HCT116 (cell line): ENCODE measurements around the gene SNIP1. TPM values are rescaled to one million over a fixed set of nuclear protein-coding genes. Genes with fewer than 3 reads are reported as not detected.

Experiments
- ATAC-seq: fragments of 200-7000 bp; cut with Tn5 transposase; 2 replicates; pipeline ENCODE4 v1.9.1; 2020; ENCODE audit warnings: mild to moderate bottlenecking, moderate library complexity
- BruUV-seq: library from RNA; stranded (reverse); fragments of 400-500 nt; replicated peaks from 2 replicates; lab custom pipeline; 2021; lab: Mats Ljungman, UMichigan
- CTCF ChIA-PET: fragments of 300-600 bp; sonication (Branson Sonifier 250); formaldehyde crosslinking; loops from one replicate; lab custom pipeline; 2021; ENCODE audit warnings: antibody characterized with exemption; lab: Charles Lee
- POLR2A ChIA-PET: fragments of 300-600, 350-600 bp; sonication (Branson Sonifier 250); formaldehyde crosslinking; loops from one replicate; lab custom pipeline; 2021; ENCODE audit warnings: antibody characterized with exemption; lab: Charles Lee
- RAD21 ChIA-PET, 2 experiments: fragments of 300-600 bp; sonication (Branson Sonifier 250); formaldehyde crosslinking; loops; one replicate each; lab custom pipeline; 2023; ENCODE audit warnings: low total read pairs in 2 of 2; ENCODE audit not compliant: uncharacterized antibody in 2 of 2, unreplicated experiment in 2 of 2, low non-redundant PET in 1 of 2; lab: Charles Lee
- DNase-seq: peaks from one replicate; pipeline ENCODE4 v3.0.0-alpha.2; 2010; ENCODE audit warnings: low read depth, low spot score
- H2AFZ ChIP-seq: fragments of 200-600 bp; shearing (Covaris generic), sonication (generic); 2 replicates; pipeline ENCODE4 v1.6.1; 2017; ENCODE audit warnings: low read depth, mixed run types, mixed read lengths, antibody characterized with exemption, low read length; ENCODE audit not compliant: poor library complexity, severe bottlenecking
- H3K27ac ChIP-seq: 2 replicates; pipeline ENCODE4 v1.5.1; 2012; ENCODE audit warnings: low read depth, low read length
- H3K27me3 ChIP-seq: fragments of 200-600 bp; sonication (generic); 2 replicates; pipeline ENCODE4 v1.6.1; 2016; ENCODE audit warnings: mixed run types, low read length, mixed read lengths; ENCODE audit not compliant: insufficient read depth
- H3K36me3 ChIP-seq, 2 experiments: fragments of 200-500 bp in 1 of 2; fragments of 200-600 bp in 1 of 2; sonication (Bioruptor generic) in 1 of 2; sonication (generic) in 1 of 2; 2 replicates each; pipeline versions ENCODE4 v1.5.1 to v1.6.1; 2014 to 2016; ENCODE audit warnings: low read length in 2 of 2, inconsistent platforms in 1 of 2, mixed read lengths in 1 of 2, mixed run types in 1 of 2; ENCODE audit not compliant: insufficient read depth in 2 of 2, control insufficient read depth in 1 of 2
- H3K4me1 ChIP-seq, 2 experiments: fragments of 200-600 bp in 1 of 2; sonication (generic) in 1 of 2; 2 replicates each; pipeline versions ENCODE4 v1.5.1 to v1.6.1; 2012 to 2017; ENCODE audit warnings: low read length in 2 of 2, inconsistent platforms in 1 of 2, mild to moderate bottlenecking in 1 of 2, mixed read lengths in 1 of 2, mixed run types in 1 of 2, moderate library complexity in 1 of 2; ENCODE audit not compliant: insufficient read depth in 2 of 2, control insufficient read depth in 1 of 2
- H3K4me2 ChIP-seq: fragments of 200-600 bp; sonication (generic); 2 replicates; pipeline ENCODE4 v1.6.1; 2017; ENCODE audit warnings: mixed run types, low read length, mixed read lengths
- H3K4me3 ChIP-seq, 2 experiments: fragments of 200-600 bp in 1 of 2; sonication (generic) in 1 of 2; replicated peaks in 1 of 2; 2 replicates each; pipeline ENCODE4 v1.5.1; 2011 to 2016; ENCODE audit warnings: low read length in 2 of 2, control low read depth in 1 of 2, low read depth in 1 of 2, mild to moderate bottlenecking in 1 of 2, mixed read lengths in 1 of 2, mixed run types in 1 of 2
- H3K79me2 ChIP-seq: fragments of 200-600 bp; sonication (generic); 2 replicates; pipeline ENCODE4 v1.6.1; 2017; ENCODE audit warnings: mild to moderate bottlenecking, mixed run types, low read length, moderate library complexity, mixed read lengths; ENCODE audit not compliant: insufficient read depth
- H3K9ac ChIP-seq: fragments of 200-600 bp; sonication (generic); 2 replicates; pipeline ENCODE4 v1.6.1; 2016; ENCODE audit warnings: low read length, mixed read lengths
- H3K9me2 ChIP-seq: fragments of 200-600 bp; sonication (generic), shearing (Covaris generic); 2 replicates; pipeline ENCODE4 v1.6.1; 2017; ENCODE audit warnings: mixed run types, mild to moderate bottlenecking, moderate library complexity; ENCODE audit not compliant: insufficient read depth
- H3K9me3 ChIP-seq, 2 experiments: fragments of 200-500 bp in 1 of 2; fragments of 200-600 bp in 1 of 2; sonication (Bioruptor generic) in 1 of 2; sonication (generic) in 1 of 2; 2 replicates each; pipeline ENCODE4 v1.6.1; 2014 to 2017; ENCODE audit warnings: low read length in 2 of 2, mixed read lengths in 2 of 2, inconsistent platforms in 1 of 2, low read depth in 1 of 2, mild to moderate bottlenecking in 1 of 2, mixed run types in 1 of 2, moderate library complexity in 1 of 2; ENCODE audit not compliant: control insufficient read depth in 1 of 2, insufficient read depth in 1 of 2
- H4K20me1 ChIP-seq: fragments of 200-600 bp; sonication (generic), shearing (Covaris generic); 2 replicates; pipeline ENCODE4 v1.6.1; 2017; ENCODE audit warnings: mixed run types, mild to moderate bottlenecking, moderate library complexity; ENCODE audit not compliant: insufficient read depth
- CEBPB ChIP-seq: IDR thresholded peaks from 2 replicates; pipeline ENCODE4 v1.6.1; 2012; ENCODE audit warnings: low read depth
- EGR1 ChIP-seq: IDR thresholded peaks from 2 replicates; pipeline ENCODE4 v1.6.1; 2012; ENCODE audit warnings: low read depth
- ELF1 ChIP-seq: IDR thresholded peaks from 2 replicates; pipeline ENCODE4 v1.6.1; 2012; ENCODE audit warnings: low read depth, borderline replicate concordance
- EZH2 ChIP-seq: fragments of 200-600 bp; sonication (generic); IDR thresholded peaks from 2 replicates; pipeline ENCODE4 v1.6.1; 2017; ENCODE audit warnings: antibody characterized with exemption, mixed run types
- EZH2phosphoT487 ChIP-seq: fragments of 200-600 bp; IDR thresholded peaks from 2 replicates; pipeline ENCODE4 v1.6.1; 2018; ENCODE audit warnings: antibody characterized with exemption, borderline replicate concordance
- RAD21 ChIP-seq: IDR thresholded peaks from 2 replicates; pipeline ENCODE4 v1.6.1; 2012; ENCODE audit warnings: low read depth, mild to moderate bottlenecking
- YY1 ChIP-seq: IDR thresholded peaks from 2 replicates; pipeline ENCODE4 v1.6.1; 2011; ENCODE audit warnings: low read length, low read depth, moderate library complexity, mild to moderate bottlenecking; ENCODE audit not compliant: insufficient replicate concordance; ENCODE audit errors: extremely low read depth
- intact Hi-C: fragments of 100-400 bp; cut with micrococcal nuclease; formaldehyde crosslinking; loops from 2 replicates; pipeline ENCODE4 v1.10.0; 2022
- total RNA-seq: library from RNA; stranded (reverse); gene quantifications from one replicate; pipeline ENCODE4 v1.2.1, GENCODE V29; 2021; ENCODE audit not compliant: unreplicated experiment
- TF ChIP-seq, protein P1 (sequence below): IDR thresholded peaks from 2 replicates; pipeline ENCODE4 v1.6.1; 2011; ENCODE audit warnings: mild to moderate bottlenecking, low read length, moderate library complexity; ENCODE audit not compliant: insufficient replicate concordance; ENCODE audit errors: extremely low read depth
- TF ChIP-seq, protein P2 (sequence below): IDR thresholded peaks from 2 replicates; pipeline ENCODE4 v1.6.1; 2012
- TF ChIP-seq, protein P3 (sequence below): IDR thresholded peaks from 2 replicates; pipeline ENCODE4 v1.6.1; 2012; ENCODE audit warnings: low read depth

Gene SNIP1
- total RNA-seq, 1 experiment from 2014 or later: 18.8 TPM

- no peaks in the 10 kb centered on the region for H3K9me2 ChIP-seq
- peaks cover 0 to 9% of the 10 kb centered on the region in 2 experiments; a peak in 1 of 4 replicates for H3K4me1 ChIP-seq
- POLR2A ChIA-PET: no interaction called here
- DNase-seq: no peak
- H3K9ac ChIP-seq: no peak overlapping the region
- RAD21 ChIA-PET: no interaction called here
- no peak for ATAC-seq
- no peaks in the 10 kb centered on the region for H3K9me3 ChIP-seq
- no peaks in the 10 kb centered on the region for H3K79me2 ChIP-seq
- no peak overlapping the region for H3K4me2 ChIP-seq
- H3K4me3 ChIP-seq: no peak overlapping the region
- TF ChIP-seq, protein P1, sequence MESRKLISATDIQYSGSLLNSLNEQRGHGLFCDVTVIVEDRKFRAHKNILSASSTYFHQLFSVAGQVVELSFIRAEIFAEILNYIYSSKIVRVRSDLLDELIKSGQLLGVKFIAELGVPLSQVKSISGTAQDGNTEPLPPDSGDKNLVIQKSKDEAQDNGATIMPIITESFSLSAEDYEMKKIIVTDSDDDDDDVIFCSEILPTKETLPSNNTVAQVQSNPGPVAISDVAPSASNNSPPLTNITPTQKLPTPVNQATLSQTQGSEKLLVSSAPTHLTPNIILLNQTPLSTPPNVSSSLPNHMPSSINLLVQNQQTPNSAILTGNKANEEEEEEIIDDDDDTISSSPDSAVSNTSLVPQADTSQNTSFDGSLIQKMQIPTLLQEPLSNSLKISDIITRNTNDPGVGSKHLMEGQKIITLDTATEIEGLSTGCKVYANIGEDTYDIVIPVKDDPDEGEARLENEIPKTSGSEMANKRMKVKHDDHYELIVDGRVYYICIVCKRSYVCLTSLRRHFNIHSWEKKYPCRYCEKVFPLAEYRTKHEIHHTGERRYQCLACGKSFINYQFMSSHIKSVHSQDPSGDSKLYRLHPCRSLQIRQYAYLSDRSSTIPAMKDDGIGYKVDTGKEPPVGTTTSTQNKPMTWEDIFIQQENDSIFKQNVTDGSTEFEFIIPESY: no peak
- TF ChIP-seq ELF1: no peak
- TF ChIP-seq EZH2: no peak
- TF ChIP-seq, protein P2, sequence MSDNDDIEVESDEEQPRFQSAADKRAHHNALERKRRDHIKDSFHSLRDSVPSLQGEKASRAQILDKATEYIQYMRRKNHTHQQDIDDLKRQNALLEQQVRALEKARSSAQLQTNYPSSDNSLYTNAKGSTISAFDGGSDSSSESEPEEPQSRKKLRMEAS: no peak
- TF ChIP-seq EGR1: no peak
- no peak for TF ChIP-seq CEBPB
- TF ChIP-seq EZH2phosphoT487: no peak
- no peak for TF ChIP-seq YY1
- TF ChIP-seq, protein P3, sequence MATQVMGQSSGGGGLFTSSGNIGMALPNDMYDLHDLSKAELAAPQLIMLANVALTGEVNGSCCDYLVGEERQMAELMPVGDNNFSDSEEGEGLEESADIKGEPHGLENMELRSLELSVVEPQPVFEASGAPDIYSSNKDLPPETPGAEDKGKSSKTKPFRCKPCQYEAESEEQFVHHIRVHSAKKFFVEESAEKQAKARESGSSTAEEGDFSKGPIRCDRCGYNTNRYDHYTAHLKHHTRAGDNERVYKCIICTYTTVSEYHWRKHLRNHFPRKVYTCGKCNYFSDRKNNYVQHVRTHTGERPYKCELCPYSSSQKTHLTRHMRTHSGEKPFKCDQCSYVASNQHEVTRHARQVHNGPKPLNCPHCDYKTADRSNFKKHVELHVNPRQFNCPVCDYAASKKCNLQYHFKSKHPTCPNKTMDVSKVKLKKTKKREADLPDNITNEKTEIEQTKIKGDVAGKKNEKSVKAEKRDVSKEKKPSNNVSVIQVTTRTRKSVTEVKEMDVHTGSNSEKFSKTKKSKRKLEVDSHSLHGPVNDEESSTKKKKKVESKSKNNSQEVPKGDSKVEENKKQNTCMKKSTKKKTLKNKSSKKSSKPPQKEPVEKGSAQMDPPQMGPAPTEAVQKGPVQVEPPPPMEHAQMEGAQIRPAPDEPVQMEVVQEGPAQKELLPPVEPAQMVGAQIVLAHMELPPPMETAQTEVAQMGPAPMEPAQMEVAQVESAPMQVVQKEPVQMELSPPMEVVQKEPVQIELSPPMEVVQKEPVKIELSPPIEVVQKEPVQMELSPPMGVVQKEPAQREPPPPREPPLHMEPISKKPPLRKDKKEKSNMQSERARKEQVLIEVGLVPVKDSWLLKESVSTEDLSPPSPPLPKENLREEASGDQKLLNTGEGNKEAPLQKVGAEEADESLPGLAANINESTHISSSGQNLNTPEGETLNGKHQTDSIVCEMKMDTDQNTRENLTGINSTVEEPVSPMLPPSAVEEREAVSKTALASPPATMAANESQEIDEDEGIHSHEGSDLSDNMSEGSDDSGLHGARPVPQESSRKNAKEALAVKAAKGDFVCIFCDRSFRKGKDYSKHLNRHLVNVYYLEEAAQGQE: no peak
- TF ChIP-seq RAD21: no peak
- H3K36me3 ChIP-seq: peaks cover 14 to 18% of the 10 kb centered on the region in 2 experiments; a peak in 2 of 4 replicates
- H3K27me3 ChIP-seq: no peaks in the 10 kb centered on the region
- H4K20me1 ChIP-seq: no peaks in the 10 kb centered on the region; the same call in 1 of the 2 replicates
- CTCF ChIA-PET: no interaction called here
- no TSS peak for BruUV-seq
- H2AFZ ChIP-seq: no peak overlapping the region
- intact Hi-C loops: no loop called here
- H3K27ac ChIP-seq: no peak overlapping the region
Measured at GRCh38 chr1:37501661-37502060, 52.4 kb downstream of the SNIP1 start.
